NCI-H1436 treated with DMSO at 0.1 percent for 48 hours (cell line): ENCODE measurements around the gene ADCY4.
"Not testable (repeated sequence)": the region's sequence is repeated elsewhere in the genome, so short reads cannot be mapped to it uniquely, and the experiment has no call there.

Experiments used
- DNase-seq: peaks from one replicate; lab custom pipeline; 2025; lab: John Stamatoyannopoulos, UW

ADCY4 gene

DNA sequence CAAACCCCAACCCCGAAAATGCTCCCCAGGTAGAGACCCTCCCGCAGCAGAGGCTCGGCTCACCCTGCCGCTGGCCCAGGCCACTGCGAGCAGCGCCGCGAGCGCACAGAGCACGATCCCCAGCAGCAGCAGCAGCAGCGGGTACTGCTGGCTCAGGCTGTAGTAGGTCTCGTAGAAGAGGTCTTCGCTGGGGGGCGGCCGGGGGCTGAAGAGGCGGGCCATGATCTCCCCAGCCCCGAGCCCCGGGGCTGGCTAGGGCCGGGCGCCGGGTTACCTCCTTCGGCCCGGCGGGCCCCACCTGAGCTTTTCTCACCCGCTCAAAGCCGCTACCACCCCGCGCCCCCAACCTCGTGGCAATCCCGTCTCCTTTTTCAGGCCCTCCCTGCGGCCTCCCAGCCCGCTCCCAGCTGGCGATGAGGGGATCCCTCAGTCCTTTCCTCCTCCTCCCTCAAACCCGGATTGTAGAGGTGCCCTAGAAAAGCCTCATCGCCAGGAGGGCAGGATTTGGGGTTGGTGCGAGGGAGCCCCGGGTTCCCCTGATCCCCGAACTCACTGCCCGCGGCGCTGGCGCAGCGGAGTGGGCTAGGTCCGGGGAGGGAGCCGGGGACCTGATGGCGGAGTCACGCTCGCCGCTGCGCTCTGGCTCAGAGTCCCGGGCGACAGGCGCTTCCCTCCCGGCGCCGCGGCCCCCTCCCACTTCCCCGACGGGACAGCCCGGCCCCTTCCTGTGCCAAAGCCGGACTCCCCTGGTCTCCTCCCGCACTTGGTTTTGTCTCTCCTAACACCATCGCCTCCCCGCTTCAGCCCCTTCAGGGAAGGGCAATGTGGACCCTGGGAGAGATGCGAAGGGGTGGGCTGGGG lies at the start of gene ADCY4:
Gene ADCY4 (minus strand): TSS at position 641 of the 861 bp plus-strand sequence. CDS start 419 bp downstream, at position 222.
- no peak for DNase-seq

DNA sequence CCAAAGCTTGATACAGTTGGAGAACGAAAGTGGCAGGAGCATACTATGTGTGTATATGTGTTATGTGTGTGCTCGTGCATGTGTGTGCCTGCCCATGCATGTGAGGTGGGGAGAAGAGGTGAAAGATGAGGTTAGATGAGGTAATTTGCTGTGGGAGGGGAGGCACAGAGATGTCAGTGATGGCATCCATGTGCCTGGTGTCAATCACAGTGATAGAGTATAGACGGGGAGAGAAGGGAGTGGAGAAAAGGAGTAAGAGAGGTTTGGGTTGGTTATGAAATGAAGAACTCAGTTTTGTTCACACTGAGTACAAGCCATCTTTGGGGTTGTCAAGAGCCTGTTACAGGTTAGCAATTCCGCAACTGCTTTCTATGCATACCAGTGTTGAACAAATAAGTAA lies 49.3 kb upstream of the ADCY4 start:
- DNase-seq: no peak

DNA sequence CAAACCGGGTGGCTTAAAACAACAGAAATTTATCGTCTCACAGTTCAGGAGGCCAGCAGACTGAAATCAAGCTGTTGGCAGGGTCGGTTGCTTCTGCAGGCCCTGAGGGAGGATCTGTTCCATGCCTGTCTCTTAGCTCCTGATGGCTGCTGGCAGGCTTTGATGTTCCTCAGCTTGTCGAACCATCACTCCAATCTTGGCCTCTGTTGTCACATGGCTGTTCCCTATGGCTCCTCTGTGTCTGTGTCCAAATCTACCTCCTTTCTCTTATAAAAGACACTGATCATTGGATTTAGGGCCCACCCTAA lies 47.1 kb upstream of the ADCY4 start:
- DNase-seq: no peak

DNA sequence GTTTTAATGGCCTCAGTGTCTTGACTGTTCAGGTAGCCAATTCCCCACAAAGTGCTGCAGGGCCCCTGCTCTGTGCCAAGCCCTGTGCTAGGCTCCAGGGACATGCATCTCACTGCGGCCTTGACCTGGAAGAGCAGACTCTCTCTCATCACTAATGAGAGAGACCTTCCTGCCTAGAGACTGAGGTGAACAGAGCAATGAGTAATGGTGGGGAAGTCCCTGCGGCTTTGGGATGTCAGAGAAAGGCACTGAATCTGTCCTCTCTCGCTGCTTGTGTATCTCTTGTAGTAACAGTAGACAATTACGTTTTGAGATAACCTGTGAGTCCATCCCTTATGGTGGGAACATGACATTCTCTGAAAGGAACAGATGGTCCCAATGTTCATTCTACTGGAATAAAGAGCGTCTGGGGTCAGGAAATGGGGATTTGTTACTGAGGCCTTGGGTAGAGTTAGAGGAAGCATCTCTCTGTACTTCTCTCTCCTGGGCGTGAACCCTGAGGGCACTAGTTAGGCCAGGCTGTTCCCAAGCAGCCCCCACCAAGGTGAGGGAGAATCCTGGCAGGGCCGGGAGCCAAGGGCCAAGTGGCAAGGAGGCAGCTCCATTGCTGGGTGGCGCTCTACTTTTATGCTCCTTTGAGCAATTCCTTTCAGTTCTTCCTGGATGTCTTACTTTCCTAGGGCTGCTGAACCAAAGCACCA lies 46.6 kb upstream of the ADCY4 start:
- no peak for DNase-seq

DNA sequence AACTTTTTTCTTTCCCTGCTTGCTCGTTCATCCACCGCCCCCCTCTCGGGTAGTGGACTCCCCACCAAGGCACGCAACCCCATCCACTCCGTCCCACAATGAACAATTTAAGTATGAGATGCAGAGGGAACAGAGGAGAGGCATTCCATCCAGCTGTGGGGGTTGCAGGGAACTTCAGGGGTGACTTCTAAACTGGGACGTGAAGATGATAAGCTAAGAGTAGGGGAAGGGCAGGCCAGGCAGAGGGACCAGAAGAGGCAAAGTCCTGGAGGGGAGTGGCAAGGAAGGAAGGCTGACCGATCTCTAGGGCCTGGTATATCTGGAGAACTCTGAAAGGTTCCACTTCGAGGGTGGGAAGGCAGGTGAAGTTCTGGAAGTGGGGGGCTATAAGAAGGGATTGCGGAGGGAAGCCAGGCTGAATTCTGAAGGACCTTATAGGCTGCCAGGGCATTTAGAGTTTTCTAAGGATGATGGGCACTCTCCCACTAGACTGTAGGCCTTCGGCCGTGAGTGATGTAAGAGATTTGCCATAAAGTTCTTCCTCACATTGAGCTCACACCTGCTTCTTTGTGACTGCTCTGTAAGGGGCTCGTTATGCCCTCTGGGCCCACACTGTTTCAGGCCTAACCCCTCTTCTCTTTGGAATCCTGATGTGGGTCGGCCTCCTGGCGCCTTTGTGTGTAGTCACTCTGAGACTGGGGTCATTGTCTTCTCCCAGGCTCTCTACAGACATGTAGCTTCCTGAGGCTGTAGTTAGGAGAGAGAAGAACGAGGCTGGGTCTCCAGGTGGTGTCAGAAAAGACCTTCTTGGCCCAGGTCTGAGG lies 45.2 kb upstream of the ADCY4 start:
- no peak for DNase-seq

DNA sequence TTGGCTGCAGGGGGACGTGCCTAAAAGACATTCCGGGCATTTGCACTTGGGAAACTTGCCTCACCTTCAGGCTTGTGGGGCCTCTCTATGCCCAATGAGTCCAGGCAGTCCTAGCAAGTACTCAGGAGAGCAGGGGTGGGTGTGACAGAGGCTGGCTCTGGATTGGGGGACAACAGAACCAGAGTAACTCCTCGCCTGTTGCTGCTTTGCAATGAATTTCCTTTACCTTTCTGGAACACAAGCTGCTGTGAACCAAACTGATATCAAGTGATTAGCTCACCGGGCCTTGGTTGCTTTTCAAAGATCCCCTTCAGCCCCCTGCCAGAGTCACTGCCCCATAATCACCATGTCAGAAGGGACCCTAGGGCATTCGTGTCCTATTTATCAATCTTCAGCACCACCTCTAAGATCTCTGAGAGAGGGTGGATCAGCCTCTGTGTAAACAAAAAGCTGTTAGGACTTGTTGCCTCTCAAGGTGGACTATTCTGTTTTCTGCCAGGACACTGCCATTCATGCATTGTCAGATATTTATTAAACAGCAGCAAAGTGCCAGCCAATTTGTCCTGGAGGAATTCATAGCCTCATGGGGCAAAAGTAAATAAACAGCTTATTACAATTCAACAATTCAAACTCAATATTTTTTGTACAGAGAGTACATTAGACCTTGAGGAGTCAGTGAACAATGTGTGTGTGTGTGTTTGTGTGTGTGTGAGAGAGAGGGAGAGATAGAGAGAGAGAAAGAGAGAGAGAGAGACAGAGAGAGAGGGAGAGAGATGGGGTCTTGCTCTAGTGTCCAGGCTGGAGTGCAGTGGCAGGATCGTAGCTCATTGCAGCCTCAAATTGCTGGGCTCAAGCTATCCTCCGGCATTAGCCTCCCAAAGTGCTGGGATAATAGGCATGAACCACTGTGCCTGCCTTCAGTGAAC lies 44.4 kb upstream of the ADCY4 start:
- DNase-seq: no peak

DNA sequence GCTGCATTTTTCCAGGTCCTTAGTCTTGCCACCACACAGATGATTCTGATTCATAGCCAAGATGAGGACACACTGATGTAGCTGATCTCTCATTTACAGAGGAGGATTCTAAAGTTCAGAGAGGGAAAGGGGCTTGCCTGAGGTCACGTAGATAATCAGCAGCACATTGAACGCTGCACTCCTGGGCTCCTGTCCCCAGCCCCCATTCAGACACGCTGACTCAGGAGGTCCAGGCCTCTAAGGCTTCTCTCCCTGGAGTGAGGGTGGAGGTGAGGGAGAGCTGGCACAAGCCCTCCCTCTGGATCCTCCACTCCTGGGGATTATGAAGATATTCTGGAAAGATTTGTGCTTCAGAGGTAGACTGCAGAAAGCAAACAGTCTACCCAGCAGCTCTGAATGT lies 43.5 kb upstream of the ADCY4 start:
- no peak for DNase-seq

DNA sequence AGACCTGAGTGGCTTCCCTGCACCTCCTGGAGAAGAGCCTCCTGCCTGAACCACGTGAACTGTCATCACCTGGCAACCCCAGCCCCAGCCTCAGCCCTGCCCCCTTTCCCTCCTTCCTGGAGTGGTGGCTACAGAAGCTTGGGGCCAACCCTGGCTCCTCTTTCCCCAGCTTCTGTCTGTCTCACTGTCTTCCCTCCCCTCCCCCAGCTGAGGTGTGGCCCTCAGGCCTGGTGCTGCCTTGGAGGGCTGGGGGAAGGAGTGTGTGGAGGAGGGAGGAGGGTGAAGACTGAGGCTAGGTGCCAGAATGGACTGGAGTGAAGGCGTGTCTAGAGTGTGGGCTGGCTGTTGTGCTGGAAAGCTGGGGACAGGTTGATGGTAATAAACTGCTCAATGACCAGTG lies 42.8 kb upstream of the ADCY4 start:
- DNase-seq: no peak

DNA sequence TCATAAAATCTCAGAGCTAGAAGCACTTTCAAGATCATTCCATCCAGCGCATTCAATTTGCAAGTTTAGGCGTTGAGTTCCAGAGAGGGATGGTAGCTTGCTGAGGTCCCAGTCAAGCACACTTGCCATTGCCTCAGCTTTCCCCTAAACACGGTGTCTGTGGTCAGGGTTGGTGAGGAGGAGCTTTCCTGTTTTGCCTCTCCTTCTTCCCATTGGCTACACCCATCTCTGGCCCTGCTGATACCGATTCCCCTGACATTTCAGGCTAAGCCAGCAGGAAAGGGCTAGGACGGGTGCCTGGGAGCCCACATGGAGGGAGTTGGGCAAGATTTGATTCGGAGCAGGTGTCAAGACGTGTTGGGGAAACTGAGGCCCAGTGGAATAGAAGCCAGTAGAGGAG lies 42.3 kb upstream of the ADCY4 start:
- no peak for DNase-seq

DNA sequence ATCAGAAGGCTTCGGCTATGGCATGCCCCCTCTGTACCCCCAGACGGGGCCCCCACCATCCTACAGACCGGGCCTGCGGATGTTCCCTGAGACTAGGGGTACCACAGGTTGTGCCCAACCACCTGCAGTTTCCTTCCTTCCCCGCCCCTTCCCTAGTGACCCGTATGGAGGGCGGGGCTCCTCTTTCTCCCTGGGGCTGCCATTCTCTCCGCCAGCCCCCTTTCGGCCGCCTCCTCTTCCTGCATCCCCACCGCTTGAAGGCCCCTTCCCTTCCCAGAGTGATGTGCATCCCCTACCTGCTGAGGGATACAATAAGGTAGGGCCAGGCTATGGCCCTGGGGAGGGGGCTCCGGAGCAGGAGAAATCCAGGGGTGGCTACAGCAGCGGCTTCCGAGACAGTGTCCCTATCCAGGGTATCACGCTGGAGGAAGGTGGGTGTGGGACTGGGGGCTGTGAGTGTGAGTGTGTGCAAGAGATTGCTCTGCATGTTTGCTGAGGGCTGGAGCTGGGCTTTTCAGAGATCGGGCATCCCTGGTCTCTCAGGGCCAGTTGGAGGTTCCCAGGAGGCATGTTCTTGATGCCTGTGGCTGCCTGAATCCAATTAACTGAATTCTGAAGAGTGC lies 41.7 kb upstream of the ADCY4 start:
- peak; percentile 34 for DNase-seq

DNA sequence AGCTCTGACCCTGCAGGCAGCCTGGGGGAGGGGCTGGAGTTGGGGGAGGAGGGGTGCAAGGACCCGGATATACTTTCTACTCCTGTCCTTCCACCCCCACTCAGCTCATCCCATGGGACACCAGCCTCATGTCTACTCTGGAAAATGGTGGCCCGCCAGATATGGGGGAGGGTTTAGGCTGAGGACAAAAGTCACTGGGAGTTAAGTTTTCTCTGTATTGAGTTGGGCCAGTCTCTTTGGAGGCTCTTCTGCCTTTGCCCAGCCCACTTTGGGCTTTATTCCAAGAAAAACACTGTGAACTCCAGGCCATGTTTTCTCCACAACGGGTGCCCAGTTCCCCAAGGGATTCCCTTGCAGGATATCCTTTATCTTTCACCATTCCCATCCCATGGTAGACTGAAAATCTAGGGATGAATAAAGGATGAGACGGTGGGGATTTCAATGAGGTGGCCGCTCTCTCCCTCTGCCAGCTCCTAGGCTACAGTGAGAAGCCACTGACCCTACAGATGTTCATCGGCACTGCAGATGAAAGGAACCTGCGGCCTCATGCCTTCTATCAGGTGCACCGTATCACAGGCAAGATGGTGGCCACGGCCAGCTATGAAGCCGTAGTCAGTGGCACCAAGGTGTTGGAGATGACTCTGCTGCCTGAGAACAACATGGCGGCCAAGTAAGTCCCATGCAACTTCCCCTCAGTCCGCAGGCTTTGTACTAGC lies 38.0 kb upstream of the ADCY4 start:
- DNase-seq: no peak

DNA sequence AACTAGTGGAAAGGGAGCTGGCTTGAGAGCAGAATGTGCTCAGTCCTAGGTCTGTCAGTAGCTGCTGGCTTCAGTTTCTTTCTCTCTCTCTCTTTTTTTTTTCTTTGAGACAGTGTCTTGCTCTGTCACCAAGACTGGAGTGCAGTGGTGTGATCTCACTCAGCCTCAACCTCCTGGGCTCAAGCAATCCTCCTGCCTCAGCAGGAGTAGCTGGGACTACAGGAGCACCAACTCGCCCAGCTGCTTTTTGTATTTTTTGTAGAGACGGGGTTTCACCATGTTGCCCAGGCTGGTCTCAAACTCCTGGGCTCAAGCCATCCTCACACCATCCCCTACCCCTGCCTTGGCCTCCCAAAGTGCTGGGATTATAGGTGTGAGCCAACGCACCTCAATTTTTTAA lies 36.7 kb upstream of the ADCY4 start:
- not testable (repeated sequence) for DNase-seq

DNA sequence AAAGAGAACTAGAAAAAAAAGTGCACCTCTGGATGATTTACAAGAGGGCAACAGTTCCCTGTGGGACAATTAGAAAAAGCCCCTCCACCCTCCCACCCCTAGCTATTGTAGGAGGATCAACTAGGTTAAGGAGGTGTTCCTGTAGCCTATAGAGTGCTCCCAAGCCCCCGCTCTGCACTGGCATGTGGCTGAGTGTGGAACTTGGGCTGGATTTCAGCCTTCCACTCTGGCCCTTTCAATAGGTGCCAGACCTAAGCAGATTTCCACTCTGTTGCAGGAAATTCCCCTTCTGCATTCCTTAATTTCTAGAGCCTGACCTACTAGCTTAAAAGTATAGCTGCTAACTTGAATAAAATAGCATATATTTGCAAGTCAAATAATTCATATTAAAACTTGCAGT lies 35.9 kb upstream of the ADCY4 start:
- no peak for DNase-seq

DNA sequence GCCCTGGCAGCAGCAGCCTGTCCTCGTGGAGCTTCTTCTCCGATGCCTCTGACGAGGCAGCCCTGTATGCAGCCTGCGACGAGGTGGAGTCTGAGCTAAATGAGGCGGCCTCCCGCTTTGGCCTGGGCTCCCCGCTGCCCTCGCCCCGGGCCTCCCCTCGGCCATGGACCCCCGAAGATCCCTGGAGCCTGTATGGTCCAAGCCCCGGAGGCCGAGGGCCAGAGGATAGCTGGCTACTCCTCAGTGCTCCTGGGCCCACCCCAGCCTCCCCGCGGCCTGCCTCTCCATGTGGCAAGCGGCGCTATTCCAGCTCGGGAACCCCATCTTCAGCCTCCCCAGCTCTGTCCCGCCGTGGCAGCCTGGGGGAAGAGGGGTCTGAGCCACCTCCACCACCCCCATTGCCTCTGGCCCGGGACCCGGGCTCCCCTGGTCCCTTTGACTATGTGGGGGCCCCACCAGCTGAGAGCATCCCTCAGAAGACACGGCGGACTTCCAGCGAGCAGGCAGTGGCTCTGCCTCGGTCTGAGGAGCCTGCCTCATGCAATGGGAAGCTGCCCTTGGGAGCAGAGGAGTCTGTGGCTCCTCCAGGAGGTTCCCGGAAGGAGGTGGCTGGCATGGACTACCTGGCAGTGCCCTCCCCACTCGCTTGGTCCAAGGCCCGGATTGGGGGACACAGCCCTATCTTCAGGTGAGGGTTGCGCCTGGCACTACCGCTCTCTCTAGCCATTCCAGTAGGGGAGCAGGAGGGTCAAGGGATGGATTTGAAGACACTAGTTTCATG lies 35.2 kb upstream of the ADCY4 start:
- no peak for DNase-seq

DNA sequence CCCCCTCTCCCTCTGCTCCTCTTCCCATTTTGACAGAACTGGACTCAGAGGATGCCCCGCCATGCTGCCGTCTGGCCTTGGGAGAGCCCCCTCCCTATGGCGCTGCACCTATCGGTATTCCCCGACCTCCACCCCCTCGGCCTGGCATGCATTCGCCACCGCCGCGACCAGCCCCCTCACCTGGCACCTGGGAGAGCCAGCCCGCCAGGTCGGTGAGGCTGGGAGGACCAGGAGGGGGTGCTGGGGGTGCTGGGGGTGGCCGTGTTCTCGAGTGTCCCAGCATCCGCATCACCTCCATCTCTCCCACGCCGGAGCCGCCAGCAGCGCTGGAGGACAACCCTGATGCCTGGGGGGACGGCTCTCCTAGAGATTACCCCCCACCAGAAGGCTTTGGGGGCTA lies 34.6 kb upstream of the ADCY4 start:
- no peak for DNase-seq

DNA sequence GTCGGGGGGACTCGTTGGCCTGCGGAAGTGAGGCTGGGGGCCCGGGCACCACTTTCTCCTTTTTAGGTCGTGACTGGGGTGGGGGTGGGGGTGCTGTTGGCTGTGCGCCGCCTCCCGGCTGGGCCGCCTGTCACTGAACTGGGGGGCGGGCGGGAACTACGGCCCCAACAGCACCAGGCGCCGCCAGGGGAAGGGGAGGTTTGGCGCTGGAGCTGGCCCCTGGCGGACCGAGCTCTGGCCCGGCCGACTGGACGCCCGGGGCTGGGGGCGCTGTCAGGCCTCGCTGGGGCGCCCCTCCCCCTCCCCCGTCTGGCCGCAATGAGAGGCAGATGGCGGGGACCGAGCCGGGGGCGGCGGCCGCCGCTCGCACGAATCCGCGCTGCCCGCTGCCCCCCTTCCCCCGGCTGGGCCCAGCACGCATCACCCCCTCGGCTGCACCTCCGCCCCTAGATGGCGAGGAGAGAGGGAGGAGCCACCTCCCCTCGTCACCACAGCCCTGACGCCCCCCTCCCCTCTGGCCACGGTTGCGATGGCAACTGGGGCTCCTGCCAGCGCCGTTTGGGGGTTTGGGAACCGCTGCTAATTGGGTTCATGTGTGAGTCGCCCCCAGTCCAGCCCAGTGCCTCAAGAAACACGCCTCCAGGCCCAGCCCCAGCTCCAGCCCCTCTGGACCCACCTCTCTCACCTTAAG lies 33.8 kb upstream of the ADCY4 start:
- peak; percentile 25 for DNase-seq

DNA sequence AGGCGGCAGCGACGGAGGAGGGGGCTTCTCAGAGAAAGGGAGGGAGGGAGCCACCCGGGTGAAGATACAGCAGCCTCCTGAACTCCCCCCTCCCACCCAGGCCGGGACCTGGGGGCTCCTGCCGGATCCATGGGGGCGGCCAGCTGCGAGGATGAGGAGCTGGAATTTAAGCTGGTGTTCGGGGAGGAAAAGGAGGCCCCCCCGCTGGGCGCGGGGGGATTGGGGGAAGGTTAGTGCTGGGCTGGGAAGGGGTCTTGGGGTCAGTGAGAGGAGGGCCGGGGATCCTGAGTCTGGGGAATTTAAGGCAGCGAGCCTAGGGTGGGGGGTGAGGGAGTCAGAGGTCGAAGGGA lies 33.3 kb upstream of the ADCY4 start:
- DNase-seq: no peak

DNA sequence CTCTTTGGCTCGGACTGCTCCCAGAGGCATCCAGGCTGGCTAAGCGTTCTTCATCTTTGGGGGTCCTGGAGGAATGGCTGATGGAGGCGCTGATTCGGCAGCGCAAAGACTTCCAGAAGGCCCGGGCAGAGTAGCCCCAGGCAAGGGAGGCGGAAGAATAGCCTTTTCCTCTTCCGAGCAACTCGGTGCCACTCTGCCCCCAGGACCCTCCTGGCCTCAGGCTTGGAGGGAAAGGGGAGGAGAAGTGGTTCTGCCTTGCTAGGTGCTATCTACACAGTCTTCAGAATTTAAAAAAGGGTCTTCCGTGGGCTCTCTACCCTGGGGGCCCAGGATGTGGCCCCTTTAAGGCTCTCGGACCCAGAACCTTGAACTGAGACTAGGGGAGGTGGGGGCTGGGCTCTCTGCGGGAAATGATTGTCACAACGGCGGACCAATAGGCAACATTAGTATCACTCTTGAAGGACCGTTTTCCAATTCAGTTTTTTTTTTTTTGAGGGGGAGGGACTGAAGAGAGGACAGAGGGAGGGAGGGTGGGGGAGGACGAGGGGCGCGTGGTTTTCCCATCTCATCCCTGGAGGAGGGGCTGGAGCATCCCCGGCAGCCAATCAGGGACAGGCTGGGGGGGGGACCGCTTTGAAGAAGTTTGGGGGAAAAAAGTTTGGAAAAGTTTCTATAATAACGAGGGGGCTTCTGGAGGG lies 32.8 kb upstream of the ADCY4 start, which contains the start of gene NFATC4:
Gene NFATC4 (plus strand): TSS at position 671 of the 698 bp plus-strand sequence. CDS start 157 bp downstream, outside the sequence.
- DNase-seq: peak; percentile 76
